22Rv1 (cell line): ENCODE data around the gene CLCN3.
A peak's percentile ranks its signal among the peaks of the same experiment; 100 is the strongest.
"Not testable (repeated sequence)": the region's sequence is repeated elsewhere in the genome, so short reads cannot be mapped to it uniquely, and the experiment has no call there.

Experiments
- H3K27ac ChIP-seq: fragments of 450-650 bp; 2 replicates; pipeline ENCODE4 v1.5.1; 2017
- CTCF ChIP-seq: fragments of 450-650 bp; IDR thresholded peaks from 2 replicates; pipeline ENCODE4 v1.5.1; 2017; ENCODE audit warnings: mild to moderate bottlenecking
- ZFX ChIP-seq: fragments of 450-650 bp; IDR thresholded peaks from 2 replicates; pipeline ENCODE4 v1.6.1; 2017; ENCODE audit warnings: antibody characterized with exemption, borderline replicate concordance

The CLCN3 gene

GRCh38 chr4:169720529-169720928, 100.2 kb downstream of the CLCN3 start:
- H3K27ac ChIP-seq = no peak overlapping the region
- TF ChIP-seq ZFX (no peak), CTCF (no peak)

GRCh38 chr4:169723207-169723965, 103.0 kb downstream of the CLCN3 start:
- H3K27ac ChIP-seq = no peak overlapping the region
- TF ChIP-seq CTCF = peak; percentile 15; the same call in 1 of the 2 replicates
- TF ChIP-seq ZFX = no peak

GRCh38 chr4:169724260-169724659, 103.9 kb downstream of the CLCN3 start:
- TF ChIP-seq ZFX (no peak), CTCF (no peak)
- no peak overlapping the region for H3K27ac ChIP-seq

- TF ChIP-seq CTCF = no peak
- TF ChIP-seq ZFX = no peak
- no peak overlapping the region for H3K27ac ChIP-seq
Measured at GRCh38 chr4:169727616-169728015, 107.2 kb downstream of the CLCN3 start.

- no peak overlapping the region for H3K27ac ChIP-seq
- TF ChIP-seq CTCF (no peak), ZFX (no peak)
Measured at GRCh38 chr4:169730564-169730963, 110.2 kb downstream of the CLCN3 start.

GRCh38 chr4:169738604-169739003, 118.2 kb downstream of the CLCN3 start:
- H3K27ac ChIP-seq = not testable (repeated sequence)

DNA sequence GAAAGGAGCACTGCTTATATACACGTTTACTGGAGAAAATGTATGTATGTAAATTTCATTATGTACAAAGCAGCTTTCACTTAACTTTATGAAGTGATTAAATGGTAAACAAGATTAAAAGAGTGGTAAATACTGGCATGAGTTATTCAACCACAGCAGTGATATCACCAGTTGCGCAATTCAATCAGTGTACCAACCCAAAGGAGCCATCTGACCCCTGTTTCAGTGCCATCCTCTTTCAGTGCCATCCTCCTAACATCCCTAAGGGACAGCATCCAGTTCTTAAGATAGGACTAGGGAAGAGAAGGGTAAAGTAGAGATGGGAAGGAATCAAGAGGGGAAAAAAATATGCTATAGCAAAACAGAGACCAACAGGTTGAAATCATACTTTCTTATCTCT, 121.2 kb downstream of the CLCN3 start:
- no peak overlapping the region for H3K27ac ChIP-seq
- TF ChIP-seq CTCF (no peak), ZFX (no peak)

GRCh38 chr4:169744601-169745000, 124.2 kb downstream of the CLCN3 start:
- no peak for TF ChIP-seq ZFX
- TF ChIP-seq CTCF = no peak
- no peak overlapping the region for H3K27ac ChIP-seq
